ENCODE results near the gene PTBP2. TPM values are rescaled to one million over a fixed set of nuclear protein-coding genes. Genes with fewer than 3 reads are reported as not detected.

PTBP2 gene
- total RNA-seq, 4 donors from 2014 or later = 117 to 161 (median 121) TPM

DNA sequence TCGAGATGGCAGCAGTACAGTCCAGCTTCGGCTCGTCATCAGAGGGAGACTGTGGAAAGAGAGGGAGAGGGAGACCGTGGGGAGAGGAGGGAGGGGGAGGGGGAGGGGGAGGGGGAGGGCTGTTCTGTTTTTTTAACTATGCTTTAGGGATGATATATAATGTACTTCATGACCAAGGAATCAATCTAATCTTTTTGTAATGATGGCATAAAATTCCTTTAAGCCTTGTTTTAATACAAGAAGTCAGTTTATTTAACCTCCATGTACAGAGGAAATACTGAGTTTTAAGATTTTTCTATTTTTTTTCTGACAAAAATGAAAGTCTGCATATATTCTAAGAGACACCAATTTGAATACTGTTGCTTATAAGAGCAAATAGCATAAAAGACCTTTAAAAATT lies 41.9 kb downstream of the PTBP2 start:
- Histone ChIP-seq H3K27ac (no peak overlapping the region), H3K27me3 (no peaks in the 10 kb centered on the region), H3K4me3 (no peak overlapping the region), H3K4me1 (peaks cover 0 to 28% (median 0%) of the 10 kb centered on the region in 3 donors), H3K36me3 (no peaks in the 10 kb centered on the region), H3K9me3 (no peaks in the 10 kb centered on the region)
- TF ChIP-seq CTCF (IDR thresholded peaks at IDR 0.05) (no peak), EP300 (IDR thresholded peaks at IDR 0.05) (no peak), POLR2A (IDR thresholded peaks at IDR 0.05) (no peak), POLR2AphosphoS5 (IDR thresholded peaks at IDR 0.05) (no peak)
- no peak for ATAC-seq
- 70 to 76% methylated on average over 2 to 3 of the region's 4 CpGs for WGBS, 2 donors (ENCODE audit: low coverage in 1 of 2)

DNA sequence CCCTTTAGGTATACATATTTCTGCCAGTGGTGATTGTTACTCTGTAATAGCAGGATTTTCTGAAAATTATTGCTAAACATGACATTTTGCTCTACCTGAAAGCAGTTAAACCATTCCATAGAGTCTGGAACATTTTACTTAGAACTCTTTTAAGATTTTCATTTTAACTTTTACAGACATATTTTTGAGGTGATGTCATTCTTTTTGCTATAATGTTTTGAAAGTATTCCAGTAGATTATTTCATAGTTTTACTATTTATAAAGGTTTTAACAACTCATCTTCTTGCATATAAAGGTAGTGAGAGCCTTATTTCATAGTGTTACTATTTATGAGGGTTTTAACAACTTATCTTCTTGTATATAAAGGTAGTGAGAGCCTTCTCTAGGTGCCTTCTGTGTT lies 42.9 kb downstream of the PTBP2 start:
- H3K9me3 ChIP-seq = no peaks in the 10 kb centered on the region
- no peaks in the 10 kb centered on the region for H3K27me3 ChIP-seq
- ATAC-seq = no peak
- TF ChIP-seq POLR2AphosphoS5 (IDR thresholded peaks at IDR 0.05) (no peak), POLR2A (IDR thresholded peaks at IDR 0.05) (no peak), EP300 (IDR thresholded peaks at IDR 0.05) (no peak), CTCF (IDR thresholded peaks at IDR 0.05) (no peak)
- H3K4me3 ChIP-seq = no peak overlapping the region
- peaks cover 0 to 28% (median 0%) of the 10 kb centered on the region in 3 donors for H3K4me1 ChIP-seq
- H3K36me3 ChIP-seq = no peaks in the 10 kb centered on the region
- H3K27ac ChIP-seq = no peak overlapping the region

DNA sequence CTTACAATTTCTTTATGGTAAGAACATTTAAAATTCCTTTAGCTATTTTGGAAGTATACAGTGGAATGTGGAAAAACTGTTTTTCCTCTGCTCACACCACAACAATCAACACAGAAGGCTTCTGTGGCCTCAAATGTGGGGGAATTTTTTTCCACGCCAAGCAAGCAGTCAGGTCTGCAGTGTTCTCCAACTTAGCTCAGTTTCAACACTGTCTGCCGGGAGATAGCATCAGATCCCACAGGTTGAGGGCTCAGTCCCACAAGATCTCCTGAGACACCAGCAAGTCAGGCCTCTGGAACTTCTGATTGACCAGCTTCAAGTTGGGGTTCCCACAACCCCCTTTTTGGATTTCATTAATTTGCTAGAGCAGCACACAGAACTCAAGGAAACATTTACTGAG lies 50.3 kb downstream of the PTBP2 start:
- no peak for ATAC-seq
- WGBS, 2 donors (ENCODE audit: low coverage in 1 of 2) = 20 to 63% methylated on average over 1 to 2 of the region's 2 CpGs
- Histone ChIP-seq H3K4me1 (peaks cover 0 to 34% (median 0%) of the 10 kb centered on the region in 3 donors), H3K27ac (no peak overlapping the region), H3K27me3 (no peaks in the 10 kb centered on the region), H3K9me3 (no peaks in the 10 kb centered on the region), H3K36me3 (peaks cover 0 to 15% of the 10 kb centered on the region in 2 donors), H3K4me3 (no peak overlapping the region)
- TF ChIP-seq EP300 (IDR thresholded peaks at IDR 0.05) (no peak), POLR2AphosphoS5 (IDR thresholded peaks at IDR 0.05) (no peak), CTCF (IDR thresholded peaks at IDR 0.05) (no peak), POLR2A (IDR thresholded peaks at IDR 0.05) (no peak)

DNA sequence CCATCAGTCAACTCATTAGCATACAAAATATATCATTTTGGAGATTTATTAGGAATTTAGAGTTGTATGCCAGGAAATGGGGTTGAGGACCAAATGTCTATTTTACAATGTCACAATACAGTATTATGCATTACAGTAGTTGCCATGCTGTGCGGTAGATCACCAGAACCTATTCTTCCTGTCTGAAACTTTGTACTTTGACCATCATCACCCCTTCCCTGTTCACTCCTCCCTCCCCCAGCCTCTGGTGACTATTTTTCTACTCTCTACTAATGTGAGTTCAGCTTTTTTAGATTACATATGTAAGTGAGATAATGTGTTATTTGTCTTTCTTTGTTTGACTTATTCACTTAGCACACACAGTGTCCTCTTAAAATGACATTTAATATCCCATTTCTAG lies 50.8 kb downstream of the PTBP2 start:
- WGBS, 2 donors (ENCODE audit: low coverage in 1 of 2) = 69 to 92% methylated on average over 1 of the region's 1 CpG

More for the DNA sequence above, 50.8 kb downstream of the PTBP2 start:
- H3K9me3 ChIP-seq = no peaks in the 10 kb centered on the region
- ATAC-seq = no peak
- TF ChIP-seq POLR2A (IDR thresholded peaks at IDR 0.05) (no peak), EP300 (IDR thresholded peaks at IDR 0.05) (no peak), POLR2AphosphoS5 (IDR thresholded peaks at IDR 0.05) (no peak), CTCF (IDR thresholded peaks at IDR 0.05) (no peak)
- no peaks in the 10 kb centered on the region for H3K27me3 ChIP-seq
- no peak overlapping the region for H3K4me3 ChIP-seq
- peaks cover 0 to 29% (median 0%) of the 10 kb centered on the region in 3 donors for H3K4me1 ChIP-seq
- H3K36me3 ChIP-seq = peaks cover 0 to 15% of the 10 kb centered on the region in 2 donors
- no peak overlapping the region for H3K27ac ChIP-seq

Measured in gastroesophageal sphincter (tissue), 4 donors.